OCI-M2 (cell line): ENCODE results near the gene PPP2R5E.

Source experiments
- DNase-seq: peaks from one replicate; lab custom pipeline; 2025; ENCODE audit not compliant: unreplicated experiment; lab: John Stamatoyannopoulos, UW

PPP2R5E gene

DNA sequence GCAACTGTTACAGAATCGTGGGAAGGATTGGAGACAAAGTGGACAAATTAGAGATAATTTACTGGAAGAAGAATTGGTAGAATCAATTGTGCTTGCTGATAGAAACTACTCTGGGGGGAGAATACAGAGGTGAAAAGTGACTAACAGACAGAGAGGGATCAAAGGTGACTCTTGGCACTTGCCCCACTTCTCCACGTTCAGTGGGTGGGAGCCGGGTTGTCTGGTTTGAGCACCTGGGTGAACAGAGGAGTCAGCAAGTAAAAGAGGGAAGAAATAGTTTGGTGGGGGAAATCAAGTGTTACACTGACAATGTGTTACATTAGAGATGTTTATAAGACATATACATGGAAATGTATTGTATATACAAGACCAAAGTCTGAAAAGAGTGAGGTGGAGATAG is 69.1 kb downstream of the PPP2R5E start:
- DNase-seq: no peak

DNA sequence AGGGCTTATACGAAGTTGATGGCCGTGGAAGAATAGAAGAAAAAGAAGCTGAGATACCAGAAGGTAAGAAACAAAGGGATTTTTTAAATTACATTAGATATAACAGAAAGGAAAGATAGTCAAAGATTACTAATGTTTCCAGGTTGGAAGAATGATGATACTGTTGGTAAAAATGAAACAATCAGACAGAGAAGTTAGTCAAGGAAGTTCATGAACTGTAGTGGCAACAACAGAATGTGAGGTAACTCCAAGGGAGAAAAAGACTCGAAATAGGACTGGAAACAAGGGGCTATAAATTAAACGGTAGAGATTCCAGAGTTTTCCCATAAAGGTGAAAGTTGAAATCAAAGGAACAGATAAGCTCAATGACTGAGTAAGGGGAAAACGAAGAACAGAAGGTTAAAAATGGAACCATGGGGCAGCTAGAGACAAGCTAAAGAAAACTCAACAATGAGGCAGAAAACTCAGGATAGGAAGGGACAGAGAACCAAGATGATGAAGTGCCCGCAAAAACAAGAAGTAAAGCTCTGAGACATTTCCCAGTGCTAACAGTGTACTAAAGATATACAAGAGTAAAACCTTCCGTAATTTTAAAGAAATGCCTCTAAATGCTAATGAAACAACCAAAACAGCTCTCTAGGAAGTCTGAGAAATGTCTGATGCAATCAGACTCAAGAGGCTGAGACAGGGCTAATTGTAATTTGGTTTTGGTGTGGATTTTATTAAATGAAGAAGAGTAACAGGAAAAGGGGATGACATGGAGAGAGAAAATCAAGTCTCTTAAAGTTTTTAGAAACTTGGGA is 70.0 kb downstream of the PPP2R5E start:
- no peak for DNase-seq

DNA sequence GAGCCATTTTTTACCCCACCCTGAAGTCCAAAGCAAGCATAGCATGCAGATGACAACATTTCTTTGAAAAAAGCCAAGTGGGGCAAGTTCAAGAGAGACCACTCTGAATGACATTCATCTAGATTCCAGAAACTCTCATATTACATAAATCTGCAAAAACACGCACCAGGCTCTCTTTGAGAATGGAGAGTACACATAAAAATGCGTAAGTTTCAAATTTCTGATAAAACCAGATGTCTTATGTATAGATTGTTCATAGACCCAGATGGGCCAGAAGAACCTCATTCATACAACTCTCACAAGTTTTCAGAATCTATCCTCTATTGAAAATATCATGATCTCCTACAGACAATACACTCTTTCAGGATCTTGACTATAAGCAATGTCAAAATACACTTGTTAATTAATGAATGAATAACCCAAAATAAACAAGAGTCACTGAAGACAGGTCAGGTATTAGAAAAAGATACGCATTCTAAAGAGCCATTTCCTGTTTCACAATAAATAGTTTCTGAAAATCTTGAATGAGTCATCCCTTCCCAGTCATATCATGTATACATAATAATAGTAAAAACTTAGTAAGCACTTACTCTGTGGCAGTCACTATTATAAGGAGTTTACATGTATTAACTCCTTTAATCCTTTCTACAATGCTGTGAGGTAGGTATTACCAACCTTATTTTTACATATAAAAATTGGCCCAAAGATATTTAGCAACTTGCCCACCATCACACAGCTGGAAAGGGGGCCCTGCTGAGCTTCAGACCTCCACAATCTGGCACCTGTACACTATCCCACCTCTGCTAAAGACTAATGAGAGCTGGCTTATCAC is 72.0 kb downstream of the PPP2R5E start:
- DNase-seq: no peak

DNA sequence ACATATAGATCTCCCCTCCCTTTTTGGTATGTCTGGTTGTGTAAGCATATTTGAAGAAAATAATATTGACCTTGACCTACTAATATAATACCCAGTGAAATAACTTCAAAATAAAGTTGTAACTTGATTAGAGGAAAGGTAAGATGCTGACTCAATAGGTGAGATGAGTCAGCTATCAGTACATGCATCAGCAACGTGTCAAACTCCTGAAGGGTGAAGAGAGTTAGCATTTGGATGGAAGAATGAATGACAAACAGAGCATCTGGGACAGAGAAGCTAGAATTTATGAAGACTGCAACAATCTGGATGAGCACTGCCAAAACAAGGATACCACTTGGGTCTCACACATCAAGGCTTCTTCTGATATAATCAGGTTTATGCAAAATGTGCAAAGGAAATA is 74.9 kb downstream of the PPP2R5E start:
- no peak for DNase-seq

DNA sequence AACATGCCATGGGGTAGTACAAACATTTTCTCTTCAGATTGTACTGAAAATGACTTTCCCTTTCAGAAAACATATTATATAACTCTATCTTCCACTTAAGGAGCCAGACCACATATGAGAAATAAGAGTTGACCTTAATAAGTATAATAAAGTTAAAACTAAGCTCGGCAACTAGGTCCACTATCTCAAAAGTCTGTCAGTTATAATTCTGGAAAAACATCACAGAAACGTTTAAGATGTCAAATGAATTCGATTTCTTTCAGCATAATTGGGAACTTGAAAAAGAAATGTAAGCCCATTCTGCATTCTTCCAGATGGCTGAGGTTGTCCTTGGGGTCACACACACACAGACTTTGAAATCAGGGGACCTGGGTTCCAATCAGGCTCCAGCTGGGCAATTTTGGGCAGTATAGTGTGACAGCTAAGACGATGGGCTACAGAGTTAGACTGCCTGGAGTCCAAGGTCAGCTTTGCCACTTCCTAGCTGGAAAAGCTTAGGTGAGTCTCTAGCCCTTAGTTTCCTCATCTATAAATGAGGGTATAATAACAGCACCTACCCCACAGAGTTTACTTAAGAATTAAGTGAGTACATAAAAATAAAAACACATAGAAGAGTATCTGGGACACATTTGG is 75.6 kb downstream of the PPP2R5E start:
- no peak for DNase-seq

DNA sequence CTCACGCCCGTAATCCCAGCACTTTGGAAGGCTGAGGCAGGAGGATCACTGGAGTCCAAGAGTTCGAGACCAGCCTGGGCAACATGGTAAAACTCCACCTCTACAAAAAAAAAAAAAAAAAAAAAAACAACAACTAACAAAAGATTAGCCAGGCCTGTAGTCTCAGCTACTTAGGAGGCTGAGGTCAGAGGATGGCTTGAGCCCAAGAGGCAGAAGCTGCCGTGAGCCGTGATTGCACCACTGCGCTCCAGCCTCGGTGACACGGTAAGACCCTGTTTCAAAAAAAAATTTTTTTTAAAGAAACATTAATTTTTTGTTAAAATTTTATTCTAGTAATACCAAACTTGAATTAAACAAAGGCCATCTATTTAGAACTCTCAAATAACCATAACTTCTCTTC is 77.8 kb downstream of the PPP2R5E start:
- DNase-seq: no peak

DNA sequence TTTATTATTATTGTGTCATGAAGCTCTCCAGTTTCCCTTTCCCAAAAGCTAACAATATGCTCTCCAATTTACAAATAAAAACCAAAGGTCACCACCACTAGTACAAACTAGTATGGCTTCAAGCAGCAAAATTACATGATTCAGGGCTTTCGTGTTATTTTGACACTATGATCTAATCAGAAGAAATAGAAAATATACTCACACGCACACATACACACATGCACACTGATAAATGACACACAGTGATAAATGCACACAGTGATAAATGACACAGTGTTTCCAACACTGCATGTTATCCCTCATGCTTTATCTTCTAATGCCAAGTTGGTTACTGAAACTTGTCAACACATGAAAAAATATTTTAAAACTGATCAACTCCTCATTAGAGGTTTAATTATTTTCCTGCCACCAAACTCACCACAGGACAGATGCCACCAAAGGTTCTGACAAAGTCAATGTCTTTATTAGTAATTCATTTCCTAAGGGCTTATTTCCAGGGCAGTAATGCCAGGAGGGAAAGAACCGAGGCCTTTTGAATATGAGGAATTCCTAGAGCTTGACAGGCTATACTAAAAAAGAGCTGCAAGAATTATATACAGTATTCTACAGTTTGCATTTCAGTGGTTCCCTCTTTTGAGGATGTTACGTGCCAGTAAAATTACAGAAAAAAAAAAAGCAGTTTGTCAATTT is 82.4 kb downstream of the PPP2R5E start:
- DNase-seq: no peak

DNA sequence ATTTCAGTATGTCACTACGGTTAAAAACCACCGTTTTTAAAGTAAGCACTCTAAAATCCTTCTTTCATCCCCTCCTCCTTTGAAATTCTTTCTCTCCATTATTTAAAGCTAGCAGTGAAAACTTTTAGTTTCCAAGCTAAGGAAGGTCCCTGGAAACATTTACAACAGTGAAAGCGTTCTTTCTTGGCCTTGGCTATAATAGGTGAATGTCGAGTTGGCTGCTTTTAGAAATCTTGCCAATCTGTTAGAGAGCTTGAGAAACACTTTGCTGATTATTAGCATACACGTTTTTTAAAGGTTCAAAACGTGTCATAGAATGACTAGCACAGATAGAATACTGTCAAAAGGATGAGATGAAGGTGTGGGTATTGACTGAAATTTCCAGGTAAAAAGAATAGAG is 83.4 kb downstream of the PPP2R5E start:
- DNase-seq: no peak

DNA sequence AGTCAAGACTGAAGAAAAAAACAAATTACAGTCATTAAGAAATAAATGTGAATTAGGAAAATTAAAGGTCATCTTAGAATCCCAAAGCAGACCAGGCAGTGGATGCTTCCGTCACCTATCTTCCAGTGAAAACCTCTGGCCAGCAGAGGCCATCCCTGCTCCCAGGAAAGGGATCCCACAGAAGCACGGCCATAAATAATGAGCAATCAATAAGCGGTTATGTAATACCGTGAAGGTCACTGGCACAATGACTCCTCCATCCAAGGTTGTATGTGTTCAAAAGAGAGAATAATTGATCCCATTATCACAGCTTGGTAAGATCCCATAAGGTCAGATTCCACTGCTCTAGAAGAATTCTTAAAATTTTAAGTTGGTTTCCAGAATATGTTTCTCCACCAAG is 85.7 kb downstream of the PPP2R5E start:
- no peak for DNase-seq

DNA sequence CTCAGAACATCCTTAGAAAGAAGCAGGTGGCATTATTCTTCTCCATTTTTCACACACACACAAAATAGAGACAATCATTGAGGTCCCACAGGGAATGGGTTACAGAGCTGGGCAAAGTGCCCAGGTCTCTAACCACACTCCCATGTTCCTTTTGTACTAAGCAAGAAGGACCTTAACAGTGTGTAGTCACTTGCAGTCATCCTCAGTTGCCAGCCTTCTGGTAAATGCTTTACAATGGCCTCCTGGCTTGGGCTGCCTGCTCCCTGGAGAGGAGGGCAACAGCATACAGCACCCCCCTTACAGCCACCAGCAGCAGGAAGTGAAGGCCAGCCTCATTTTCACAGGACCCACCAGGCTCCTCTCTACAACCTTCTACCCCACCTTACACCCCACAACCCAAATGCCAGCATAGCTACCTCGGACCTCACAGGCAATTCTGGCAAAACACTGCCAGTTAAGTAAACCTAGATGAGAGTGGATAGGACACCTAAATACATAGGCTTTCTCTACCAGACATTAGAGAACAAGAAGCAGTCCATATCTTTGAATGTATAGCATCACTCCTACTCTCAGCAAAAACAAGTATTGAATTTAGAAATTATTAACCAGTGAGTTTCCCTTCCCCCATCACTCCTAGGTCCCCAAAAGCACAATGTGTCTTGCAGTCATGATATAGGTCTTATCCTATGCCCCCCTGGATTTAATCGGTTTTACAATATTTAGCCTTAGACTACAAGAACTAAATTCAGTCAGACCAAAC is 88.1 kb downstream of the PPP2R5E start:
- DNase-seq: no peak

DNA sequence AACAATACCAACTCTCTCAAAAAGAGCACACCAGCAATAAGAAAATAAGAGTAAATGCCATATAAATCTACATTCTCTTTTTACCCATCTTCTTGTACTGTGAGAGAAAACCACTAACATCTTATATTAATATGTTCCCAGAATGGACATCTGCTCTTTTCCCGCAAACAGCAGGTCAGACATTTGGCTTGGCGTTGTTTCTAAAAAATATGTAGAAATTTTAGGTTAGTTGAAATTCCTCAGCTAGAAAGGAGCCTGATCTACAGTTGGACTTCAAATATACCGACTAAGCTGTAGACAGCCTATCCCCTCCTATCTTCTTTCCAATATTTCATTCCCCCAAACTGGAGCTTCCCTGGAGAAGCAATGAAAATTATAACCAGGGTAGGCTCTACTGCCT is 88.7 kb downstream of the PPP2R5E start:
- no peak for DNase-seq

DNA sequence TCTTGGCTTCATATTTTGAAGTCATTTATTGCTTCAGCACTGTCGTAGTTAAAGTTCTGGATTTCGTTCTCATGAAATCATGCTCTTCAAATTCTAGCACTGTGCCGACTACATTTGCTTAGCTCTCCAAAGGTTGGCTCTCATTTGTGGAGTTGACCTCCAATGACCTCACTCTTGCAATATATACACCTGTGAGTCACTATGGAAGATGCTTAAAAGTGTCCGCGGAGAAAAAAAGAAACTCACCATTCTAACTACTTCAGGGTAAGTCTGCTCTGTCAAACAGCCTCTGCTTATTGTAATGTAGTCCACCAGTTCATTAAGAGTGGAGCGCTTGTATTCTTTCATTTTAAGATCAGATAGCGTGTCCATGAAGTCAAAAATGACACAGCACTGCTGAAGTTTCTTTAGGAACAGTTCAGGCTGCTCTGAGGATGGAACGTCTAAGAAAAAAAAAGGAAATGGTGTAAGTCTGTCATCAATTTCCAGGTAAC is 89.7 kb downstream of the PPP2R5E start:
- no peak for DNase-seq

DNA sequence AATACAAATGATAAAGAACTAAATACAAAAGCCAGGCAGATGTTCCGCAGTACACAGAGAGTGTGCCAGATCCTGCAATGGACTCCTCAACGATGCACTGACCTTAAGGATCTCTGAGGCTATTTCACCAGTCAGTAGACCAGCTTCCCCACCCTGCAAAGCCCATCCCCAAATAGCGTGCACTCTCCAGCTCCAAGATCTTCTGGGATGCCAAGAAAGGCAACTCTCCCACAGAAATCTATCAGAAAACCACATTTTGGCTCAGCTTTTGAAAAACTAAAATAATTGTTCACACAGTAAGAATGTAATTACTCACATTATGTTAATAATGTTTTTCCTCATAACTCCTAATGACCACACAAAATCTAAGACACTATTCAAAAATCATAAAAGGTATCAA is 90.4 kb downstream of the PPP2R5E start:
- no peak for DNase-seq

DNA sequence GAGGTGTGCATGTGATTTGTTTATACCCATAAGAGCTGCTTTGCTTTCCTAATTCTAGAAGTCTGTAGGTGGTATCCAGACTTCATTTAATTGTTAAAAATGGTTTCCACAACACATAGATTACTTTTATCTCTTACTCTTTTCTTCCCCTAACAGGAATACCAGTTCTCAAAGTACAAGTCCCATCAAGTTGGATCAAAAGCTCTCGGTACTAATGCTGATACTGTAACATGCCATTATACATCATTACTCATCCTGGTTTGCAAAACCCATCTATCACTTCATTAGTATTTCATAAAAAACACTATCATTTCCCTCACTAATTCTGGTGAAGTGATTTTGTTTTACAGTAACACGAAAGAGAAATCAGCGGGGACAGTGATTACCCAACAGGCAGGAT is 94.3 kb downstream of the PPP2R5E start:
- DNase-seq: no peak

DNA sequence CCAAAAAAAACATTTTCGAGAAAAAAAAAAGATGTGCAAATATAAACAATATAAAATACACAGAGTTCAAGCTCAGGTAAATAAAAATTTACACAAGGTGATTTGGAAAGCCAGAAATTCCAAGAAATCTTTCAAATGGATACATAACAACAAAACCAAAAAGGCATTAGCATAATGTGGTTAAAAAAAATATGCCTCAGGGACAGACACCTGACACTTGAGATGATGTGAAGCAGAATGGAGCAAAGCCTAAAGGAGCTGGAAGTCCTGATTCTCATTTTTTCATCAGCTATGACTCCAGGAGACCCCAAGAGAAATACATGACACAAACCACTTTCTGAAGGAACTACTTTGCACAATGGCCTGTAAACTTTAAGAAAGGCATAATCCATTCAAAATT is 98.6 kb downstream of the PPP2R5E start:
- DNase-seq: no peak

DNA sequence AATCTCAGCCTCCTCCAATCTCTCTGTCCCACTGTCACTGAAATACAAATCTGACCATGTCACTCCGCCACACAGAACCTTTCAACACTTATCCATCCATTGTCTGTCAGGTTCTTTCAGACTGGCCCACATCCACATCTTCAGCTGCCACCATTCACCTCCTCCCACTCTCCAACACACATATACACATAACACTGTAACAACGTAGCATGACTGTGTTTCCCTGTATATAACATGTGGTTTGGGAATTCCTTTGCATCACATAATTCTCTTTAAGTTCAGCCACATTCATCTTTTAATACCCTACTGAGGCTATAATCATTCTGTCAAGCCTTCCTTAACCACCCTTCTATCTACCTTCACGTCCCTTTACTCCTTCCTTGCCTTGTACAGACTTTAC is 99.2 kb downstream of the PPP2R5E start:
- no peak for DNase-seq

DNA sequence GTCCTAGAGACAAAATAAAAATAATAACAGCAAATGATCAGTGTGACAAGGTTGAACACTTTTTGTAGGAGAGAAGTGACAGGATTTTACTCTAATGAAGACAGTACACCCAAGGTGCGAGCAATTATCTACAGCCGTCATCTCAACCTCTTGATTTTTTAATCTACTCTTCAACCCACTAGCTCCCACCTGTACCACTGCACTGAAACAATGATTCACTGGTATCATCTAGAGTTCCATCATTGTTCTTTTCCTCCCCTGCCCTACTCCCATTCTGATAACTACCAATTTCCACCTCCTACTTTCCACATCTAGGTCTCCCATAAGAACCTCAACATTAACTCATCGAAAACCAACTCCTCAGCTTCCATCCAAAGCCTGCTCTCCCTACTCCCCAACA is 99.8 kb downstream of the PPP2R5E start:
- DNase-seq: no peak

DNA sequence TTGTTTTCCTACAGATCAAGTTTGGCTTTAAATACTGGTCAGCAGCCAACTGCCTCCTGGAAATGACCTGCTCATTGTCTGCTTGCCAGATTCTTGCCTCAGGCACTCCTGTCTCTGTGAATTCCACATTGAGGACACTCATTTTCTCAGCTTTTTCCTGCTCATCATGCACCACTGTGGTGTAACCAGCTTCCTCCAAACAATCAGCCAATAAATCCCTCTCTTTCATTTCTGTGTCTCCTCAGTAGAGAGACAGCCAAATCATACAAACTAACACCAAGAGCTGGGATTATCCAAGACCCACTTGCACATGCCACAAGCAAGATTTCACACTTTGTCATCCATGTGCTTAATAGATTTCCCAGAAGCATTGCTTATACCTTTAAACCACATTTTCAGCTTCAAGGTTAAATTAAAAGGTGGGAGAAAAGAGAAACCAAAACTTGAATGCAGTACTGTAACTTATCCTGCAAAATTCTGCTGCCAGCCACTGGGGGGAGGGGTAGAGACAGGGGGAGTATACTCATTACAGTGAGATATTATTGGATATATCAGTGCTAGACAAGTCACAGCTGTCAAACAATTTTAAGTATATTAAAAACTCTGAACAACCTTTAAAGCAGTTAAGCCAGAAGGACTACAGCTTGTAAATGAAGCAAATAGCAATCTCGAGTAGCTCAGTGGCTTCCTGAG is 105.0 kb downstream of the PPP2R5E start:
- no peak for DNase-seq

DNA sequence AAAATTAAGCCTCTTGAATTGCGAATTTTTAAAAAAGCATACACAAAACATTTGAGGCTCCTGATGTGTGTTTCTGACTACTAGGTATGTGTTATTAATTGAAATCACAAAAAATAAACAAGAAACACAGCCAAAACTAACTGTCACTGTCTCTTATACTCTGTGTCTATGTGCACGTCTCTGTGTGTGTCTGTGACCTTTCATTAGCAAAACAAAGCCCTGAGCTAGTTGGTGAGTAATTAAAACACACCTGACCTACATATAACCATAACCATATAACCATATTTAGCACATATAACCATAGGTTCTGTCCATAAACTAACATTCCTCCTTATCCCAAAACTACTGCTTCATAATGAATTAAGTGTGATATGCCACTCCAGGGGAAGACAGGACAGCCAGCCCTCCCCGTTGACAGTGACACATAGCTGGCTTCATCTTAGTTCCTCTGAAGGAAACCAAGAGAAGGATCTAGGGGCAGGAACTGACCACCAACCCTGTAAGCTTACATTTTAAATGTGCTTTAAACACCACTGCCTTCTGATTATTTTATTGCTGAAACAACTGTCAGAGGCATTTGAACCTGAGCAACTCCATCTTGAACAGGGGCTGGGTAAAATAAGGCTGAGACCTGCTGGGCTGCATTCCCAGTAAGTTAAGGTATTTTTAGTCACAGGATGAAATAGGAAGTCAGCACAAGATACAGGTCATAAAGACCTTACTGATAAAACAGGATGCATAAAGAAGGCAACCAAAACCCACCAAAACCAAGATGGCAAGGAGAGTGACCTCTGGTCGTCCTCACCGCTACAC is 106.7 kb downstream of the PPP2R5E start:
- DNase-seq: no peak
